Skin epidermis (tissue), 12 donors: ENCODE results near the gene GNG11.
"Not testable (repeated sequence)": the region's sequence is repeated elsewhere in the genome, so short reads cannot be mapped to it uniquely, and the experiment has no call there.

Experiments
- H3K27ac ChIP-seq, 21 experiments: fragments of 200-600 bp; sonication (generic) in 11 of 21; one replicate each; pipeline ENCODE4 v1.5.0; 2020; ENCODE audit warnings: mild to moderate bottlenecking in 3 of 21, inconsistent platforms in 2 of 21, moderate library complexity in 2 of 21
- H3K4me3 ChIP-seq, 7 experiments: fragments of 200-600 bp; sonication (generic) in 2 of 7; one replicate each; pipeline ENCODE4 v1.5.0; 2020; ENCODE audit warnings: inconsistent platforms in 2 of 7, mild to moderate bottlenecking in 2 of 7, moderate library complexity in 1 of 7

The GNG11 gene

DNA sequence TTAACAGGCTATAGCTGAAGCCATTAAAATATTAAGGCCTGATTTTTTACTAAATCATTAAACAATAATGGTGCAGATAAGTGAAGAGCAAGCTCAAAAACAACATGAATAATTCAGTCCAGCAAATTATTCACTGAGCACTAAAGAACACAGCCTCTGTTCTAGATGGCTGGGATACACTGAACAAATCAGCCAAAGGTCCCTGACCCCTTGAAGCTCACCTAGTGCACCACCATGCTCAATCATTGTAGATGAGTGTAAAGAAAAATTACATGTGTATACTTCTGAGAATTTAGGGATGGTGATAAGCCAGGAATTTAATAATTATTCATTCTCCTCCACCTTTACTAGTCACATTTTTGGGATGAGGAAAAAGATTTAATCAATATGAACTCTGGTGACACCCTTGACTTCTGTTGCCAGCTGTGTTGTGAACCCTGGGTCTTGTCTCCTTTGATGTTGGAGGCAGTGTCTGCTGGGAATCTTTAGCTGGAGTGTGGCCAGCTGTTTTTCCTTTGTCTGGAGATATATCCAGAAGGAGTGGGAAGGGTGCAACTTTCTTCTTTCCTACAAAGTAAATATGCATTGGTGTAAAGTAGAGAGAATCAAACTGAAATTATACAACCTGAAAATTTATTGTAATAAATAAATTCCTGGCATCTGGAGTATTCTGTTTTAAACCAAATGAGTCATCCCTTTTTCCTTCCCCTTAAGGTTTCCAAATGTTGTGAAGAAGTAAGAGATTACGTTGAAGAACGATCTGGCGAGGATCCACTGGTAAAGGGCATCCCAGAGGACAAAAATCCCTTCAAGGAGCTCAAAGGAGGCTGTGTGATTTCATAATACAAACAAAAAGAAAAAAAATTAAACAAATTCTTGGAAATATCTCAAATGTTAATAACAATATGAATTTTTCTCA lies 11.2 kb upstream of the GNG11 start:
- Histone ChIP-seq H3K4me3 (no peak overlapping the region), H3K27ac (no peak overlapping the region)

DNA sequence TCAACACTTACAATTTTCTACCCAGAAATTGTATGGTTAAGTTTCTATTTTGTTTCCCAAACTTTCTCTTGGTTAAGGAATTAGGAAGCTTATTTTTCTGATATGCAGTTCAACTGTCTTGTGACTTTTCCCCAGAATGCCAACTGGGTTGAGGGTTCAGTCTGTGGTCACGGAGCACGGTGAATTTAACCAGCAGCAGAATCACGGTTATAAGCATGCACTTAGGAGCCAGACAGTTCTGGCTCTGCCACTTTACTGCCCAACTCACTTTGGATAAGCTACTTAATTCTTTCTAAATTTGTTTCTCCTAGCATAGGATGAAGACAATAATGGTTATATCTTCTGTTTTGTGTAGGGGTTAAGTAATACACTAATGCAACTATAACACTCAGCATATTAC lies 10.3 kb upstream of the GNG11 start:
- H3K4me3 ChIP-seq, H3K27ac ChIP-seq: not testable (repeated sequence)

- H3K27ac ChIP-seq, H3K4me3 ChIP-seq: not testable (repeated sequence)
Measured at GRCh38 chr7:93911661-93912060, 9.9 kb upstream of the GNG11 start.

DNA sequence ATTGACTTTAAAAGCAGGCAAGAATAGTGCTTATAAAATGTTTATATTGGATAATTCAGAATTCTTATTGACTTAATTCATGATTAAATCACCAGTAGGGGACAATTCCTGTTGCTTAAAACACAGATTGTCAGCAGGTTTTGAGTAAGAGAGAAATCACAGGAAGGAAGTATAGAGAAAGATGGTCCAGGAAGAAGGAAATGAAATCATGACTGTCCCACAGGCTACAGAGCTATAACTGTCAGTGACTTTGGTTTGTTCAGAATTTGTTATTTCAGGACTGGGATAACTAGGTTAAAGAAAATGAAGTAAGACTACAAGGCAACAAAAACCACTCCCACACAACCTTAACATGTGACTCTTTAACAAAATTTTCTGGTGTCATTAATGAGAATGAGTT lies 8.3 kb upstream of the GNG11 start:
- H3K27ac ChIP-seq = no peak overlapping the region
- H3K4me3 ChIP-seq = no peak overlapping the region

DNA sequence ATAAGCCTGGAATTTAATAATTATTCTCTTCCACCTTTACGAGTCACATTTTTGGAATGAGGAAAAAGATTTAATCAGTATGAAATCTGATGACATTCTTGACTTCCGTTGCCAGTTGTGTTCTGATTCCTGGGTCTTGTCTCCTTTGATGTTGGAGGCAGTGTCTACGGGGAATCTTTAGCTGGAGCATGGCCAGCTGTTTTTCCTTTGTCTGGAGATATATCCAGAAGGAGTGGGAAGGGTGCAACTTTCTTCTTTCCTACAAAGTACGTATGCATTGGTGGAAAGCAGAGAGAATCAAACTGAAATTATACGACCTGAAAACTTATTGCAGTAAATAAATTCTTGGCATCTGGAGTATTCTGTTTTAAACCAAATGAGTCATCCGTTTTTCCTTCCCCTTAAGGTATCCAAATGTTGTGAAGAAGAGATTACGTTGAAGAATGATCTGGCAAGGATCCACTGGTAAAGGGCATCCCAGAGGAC lies 6.9 kb upstream of the GNG11 start:
- Histone ChIP-seq H3K4me3 (no peak overlapping the region), H3K27ac (peak overlapping the region in 1 of 21 experiments; percentile 40)

DNA sequence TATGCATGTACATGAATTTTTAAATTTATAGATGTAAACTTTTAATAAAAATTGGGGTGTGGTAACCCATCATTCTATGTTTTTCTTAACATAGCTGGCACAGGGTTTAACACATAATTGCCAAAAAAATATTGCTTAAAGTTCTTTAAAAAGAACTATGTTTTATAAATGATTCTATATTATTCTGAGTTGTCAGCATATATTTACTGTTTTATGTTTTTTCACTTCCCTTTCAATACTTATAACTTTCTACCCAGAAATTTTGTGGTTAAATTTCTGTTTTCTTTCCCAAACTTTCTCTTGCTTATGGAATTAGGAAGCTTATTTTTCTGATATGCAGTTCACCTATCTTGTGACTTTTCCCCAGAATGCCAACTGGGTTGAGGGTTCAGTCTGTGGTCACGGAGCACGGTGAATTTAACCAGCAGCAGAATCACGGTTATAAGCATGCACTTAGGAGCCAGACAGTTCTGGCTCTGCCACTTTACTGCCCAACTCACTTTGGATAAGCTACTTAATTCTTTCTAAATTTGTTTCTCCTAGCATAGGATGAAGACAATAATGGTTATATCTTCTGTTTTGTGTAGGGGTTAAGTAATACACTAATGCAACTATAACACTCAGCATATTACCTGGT lies 6.2 kb upstream of the GNG11 start:
- not testable (repeated sequence) for H3K27ac ChIP-seq

GRCh38 chr7:93915888-93916287 lies 5.6 kb upstream of the GNG11 start:
- not testable (repeated sequence) for H3K4me3 ChIP-seq, H3K27ac ChIP-seq

More for the DNA sequence above, 6.2 kb upstream of the GNG11 start:
- not testable (repeated sequence) for H3K4me3 ChIP-seq

DNA sequence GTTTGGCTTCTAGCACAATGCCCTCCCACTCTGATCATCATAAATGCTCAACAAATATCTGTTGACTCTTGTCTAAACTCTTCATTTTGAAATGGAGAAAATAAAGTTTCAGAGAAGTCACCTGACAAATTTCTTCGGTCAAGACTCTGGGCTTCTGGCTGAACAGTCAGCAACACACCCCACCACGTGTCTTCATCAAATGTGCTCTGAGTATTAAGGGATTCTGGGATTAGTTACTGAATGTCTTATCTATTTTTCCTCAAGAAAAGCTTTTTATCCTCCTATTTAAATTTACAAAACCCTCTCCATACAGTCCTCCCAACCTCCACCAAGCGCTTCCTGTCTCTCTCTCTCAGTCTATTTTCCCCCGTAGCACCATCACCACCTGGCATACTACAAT lies 5.2 kb upstream of the GNG11 start:
- not testable (repeated sequence) for H3K4me3 ChIP-seq, H3K27ac ChIP-seq

DNA sequence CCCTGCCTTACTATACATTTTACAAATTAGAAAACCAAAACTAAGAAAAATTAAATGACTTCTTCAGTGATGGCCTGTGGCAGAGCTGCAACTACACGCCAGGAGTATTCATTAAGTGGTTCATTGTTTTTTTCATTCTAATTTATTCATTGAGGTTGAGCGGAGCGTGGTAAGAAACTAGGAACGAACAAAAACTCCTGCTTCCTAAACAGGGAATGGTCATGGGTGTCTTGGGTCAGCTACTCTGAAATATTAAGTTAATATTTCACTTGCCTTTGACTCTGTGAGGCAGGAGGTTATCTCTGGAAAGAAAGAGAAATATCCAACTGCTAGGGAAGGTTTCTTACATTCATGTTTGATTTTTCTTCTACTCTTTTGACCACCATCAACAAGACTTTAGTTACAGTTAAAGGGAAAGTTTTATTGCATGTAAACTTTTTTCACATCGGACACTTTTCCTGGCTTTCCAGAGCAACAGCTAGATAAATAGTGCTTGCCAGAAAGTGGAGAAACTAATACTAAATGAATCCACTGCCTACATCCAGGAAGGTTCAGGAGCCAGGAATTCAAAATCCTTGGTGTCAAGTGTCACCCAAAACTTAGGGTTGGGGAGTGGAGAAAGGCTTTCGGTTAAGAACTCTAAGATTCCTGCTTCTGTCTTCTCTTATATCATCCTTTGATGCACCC lies 896 bp upstream of the GNG11 start:
- H3K27ac ChIP-seq = peak overlapping the region in 17 of 21 experiments; percentile 53 to 94 (median 83)

GRCh38 chr7:93921186-93921585 lies 349 bp upstream of the GNG11 start:
- H3K27ac ChIP-seq = peak overlapping the region in 18 of 21 experiments; percentile 53 to 94 (median 83)
- peak overlapping the region; percentile 13 to 46 (median 42) for H3K4me3 ChIP-seq

More for the DNA sequence above, 896 bp upstream of the GNG11 start:
- H3K4me3 ChIP-seq = peak overlapping the region in 1 of 7 experiments; percentile 46

DNA sequence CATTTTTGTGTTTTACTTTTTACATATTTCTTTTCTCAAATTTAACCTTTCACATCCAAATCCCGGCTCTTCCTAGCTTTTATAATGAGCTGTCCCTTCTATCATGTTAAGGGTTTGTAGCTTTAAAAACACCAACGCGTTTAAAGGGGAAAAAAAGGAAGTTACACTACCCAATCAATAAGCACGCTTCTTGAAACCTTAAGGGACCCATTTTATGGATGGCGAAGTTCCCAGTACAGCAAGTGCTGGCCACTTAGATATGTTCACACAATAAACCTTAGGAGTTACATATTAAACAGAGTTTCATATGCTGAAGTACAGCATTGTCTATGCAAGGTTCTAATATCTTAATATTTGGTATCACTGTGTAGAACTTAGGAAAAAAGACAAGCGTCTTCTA lies 1.8 kb downstream of the GNG11 start:
- Histone ChIP-seq H3K4me3 (peak overlapping the region; percentile 13 to 46 (median 40)), H3K27ac (peak overlapping the region in 10 of 21 experiments; percentile 4 to 94 (median 56))

DNA sequence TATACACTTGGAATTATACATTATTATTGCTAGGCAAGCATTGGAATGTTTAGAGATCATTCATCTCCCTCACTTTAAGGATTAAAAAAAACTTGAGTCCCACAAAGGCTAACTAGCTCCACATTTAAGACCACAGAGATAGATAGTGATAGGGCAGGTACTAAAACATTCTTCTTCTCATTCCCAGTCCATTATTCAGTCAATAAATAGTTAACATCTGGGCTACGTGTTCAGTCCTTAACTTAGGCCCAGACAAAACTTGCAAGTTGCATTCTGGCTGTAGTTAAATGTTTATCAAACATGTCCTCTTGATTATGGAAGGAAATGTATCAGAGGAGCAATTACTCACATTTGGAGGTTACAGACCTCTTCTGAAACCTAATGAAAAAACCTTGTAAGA lies 2.4 kb downstream of the GNG11 start:
- Histone ChIP-seq H3K27ac (peak overlapping the region in 7 of 21 experiments; percentile 4 to 94 (median 34)), H3K4me3 (peak overlapping the region in 6 of 7 experiments; percentile 7 to 46 (median 41))

GRCh38 chr7:93926800-93927199 lies 5.3 kb downstream of the GNG11 start:
- Histone ChIP-seq H3K4me3 (no peak overlapping the region), H3K27ac (peak overlapping the region in 1 of 21 experiments; percentile 2)

GRCh38 chr7:93927585-93927984 lies 6.0 kb downstream of the GNG11 start:
- Histone ChIP-seq H3K4me3 (no peak overlapping the region), H3K27ac (peak overlapping the region in 1 of 21 experiments; percentile 31)

DNA sequence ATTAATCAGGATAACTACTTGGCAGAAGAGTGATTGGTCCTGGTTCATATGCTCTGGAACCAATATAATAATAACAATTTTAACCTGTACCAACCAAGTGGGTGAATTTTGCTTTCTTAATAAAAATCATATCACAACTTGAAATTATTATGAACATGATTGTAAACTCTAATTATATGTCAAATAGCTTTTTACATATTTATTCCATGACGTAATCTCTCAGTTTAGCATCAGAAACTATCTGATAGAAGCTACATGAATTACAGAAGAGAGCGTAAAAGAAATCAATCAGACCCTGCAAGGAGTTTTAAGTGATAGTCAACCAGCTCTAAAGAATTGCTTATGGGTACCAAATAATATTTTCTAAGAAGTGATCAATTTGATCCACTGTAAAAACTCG lies 10.1 kb downstream of the GNG11 start:
- Histone ChIP-seq H3K27ac (no peak overlapping the region), H3K4me3 (no peak overlapping the region)

DNA sequence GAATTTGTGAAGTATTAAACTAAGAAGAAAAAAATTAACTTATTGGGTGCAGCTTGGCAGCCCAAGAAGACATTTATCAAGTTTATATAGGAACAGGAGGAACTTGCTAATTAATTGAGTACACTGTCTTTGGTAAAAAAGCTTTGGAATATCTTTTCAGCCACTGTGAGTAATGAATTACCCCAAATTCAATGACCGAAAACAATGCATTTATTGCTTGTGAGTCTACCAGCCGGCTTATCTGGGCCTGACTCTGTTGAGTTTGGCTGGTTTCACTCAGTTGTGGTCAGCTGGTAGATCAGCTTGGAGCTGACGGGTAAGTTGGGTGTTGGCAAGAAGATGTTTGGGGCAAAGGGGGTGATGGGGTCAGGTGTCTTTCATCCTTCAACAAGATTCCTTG lies 11.6 kb downstream of the GNG11 start:
- H3K4me3 ChIP-seq = no peak overlapping the region
- H3K27ac ChIP-seq = no peak overlapping the region

DNA sequence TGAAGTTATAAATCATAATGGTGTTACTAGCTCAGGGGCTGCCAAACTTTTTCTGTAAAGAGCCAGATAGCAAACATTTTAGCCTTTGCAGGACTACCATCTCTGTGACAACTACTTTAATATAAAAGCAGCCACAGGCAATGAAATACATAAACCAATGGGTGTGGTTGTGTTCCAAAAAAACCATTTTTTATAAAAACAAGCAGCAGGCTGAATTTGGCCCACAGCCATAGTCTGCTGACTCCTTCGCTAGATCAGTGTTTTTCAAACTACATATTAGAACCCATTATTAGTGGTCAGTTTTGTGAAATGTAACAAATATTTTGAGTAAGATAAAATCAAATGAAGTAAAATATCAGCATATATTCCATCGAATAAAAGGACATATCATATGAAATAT lies 13.6 kb downstream of the GNG11 start:
- H3K27ac ChIP-seq = no peak overlapping the region
- H3K4me3 ChIP-seq = no peak overlapping the region

- no peak overlapping the region for H3K27ac ChIP-seq
- H3K4me3 ChIP-seq = no peak overlapping the region
Measured at GRCh38 chr7:93937818-93938217, 16.3 kb downstream of the GNG11 start.

DNA sequence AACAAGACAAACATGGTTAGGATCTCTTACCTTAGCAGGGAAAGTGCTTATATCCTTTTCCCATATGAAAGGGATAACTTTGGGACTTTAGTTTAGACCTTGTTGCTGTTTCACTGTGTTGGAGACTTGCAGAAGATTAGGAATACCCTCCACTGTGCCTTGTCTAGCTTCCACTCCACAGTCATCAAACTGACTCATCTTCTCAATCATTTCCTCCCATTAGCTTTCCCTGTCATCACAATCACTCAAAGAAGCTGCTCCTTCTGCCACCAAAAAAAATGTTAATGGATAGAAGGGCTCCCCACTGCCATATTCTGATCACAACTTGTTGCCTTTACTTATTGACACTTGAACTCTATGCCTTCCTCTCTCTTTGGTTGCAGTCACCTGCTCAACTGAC lies 16.8 kb downstream of the GNG11 start:
- H3K27ac ChIP-seq = no peak overlapping the region

GRCh38 chr7:93941945-93942344 lies 20.4 kb downstream of the GNG11 start:
- no peak overlapping the region for H3K4me3 ChIP-seq
- no peak overlapping the region for H3K27ac ChIP-seq

More for the DNA sequence above, 16.8 kb downstream of the GNG11 start:
- no peak overlapping the region for H3K4me3 ChIP-seq
